ENCODE data around the gene C6orf136. TPM values are rescaled to one million over a fixed set of nuclear protein-coding genes. Genes with fewer than 3 reads are reported as not detected.
"Not testable (repeated sequence)": the region's sequence is repeated elsewhere in the genome, so short reads cannot be mapped to it uniquely, and the experiment has no call there.

Gene C6orf136
- total RNA-seq, 1 donor from 2014 or later = 15.5 TPM

GRCh38 chr6:30657922-30658321, 11.0 kb downstream of the C6orf136 start:
- not testable (repeated sequence) for DNase-seq

GRCh38 chr6:30664994-30665767, 18.2 kb downstream of the C6orf136 start:
- no peak for DNase-seq

- DNase-seq = not testable (repeated sequence)
These were observed 19.4 kb downstream of the C6orf136 start for GRCh38 chr6:30666300-30666699.

- no peak for DNase-seq
These were observed 24.0 kb downstream of the C6orf136 start for GRCh38 chr6:30670760-30671527.

- peak; percentile 99 for DNase-seq
These were observed 25.7 kb downstream of the C6orf136 start, which contains the start of gene DHX16 for GRCh38 chr6:30672445-30673253. TSS of gene DHX16 (minus strand) at chr6:30673006. CDS start at chr6:30672841, 165 bp downstream.

- DNase-seq = no peak
These were observed 29.8 kb downstream of the C6orf136 start for GRCh38 chr6:30676660-30677285.

GRCh38 chr6:30678964-30679726, 32.2 kb downstream of the C6orf136 start:
- DNase-seq = peak; percentile 89

- no peak for DNase-seq
These were observed 33.0 kb downstream of the C6orf136 start for GRCh38 chr6:30679765-30680535.

GRCh38 chr6:30681766-30682142, 34.8 kb downstream of the C6orf136 start:
- no peak for DNase-seq

- DNase-seq = peak; percentile 50
These were observed 35.5 kb downstream of the C6orf136 start for GRCh38 chr6:30682143-30683117.

- peak; percentile 26 for DNase-seq
These were observed 36.4 kb downstream of the C6orf136 start for GRCh38 chr6:30683183-30683979.

GRCh38 chr6:30683980-30684338, 37.0 kb downstream of the C6orf136 start:
- DNase-seq = no peak

- no peak for DNase-seq
These were observed 37.6 kb downstream of the C6orf136 start for GRCh38 chr6:30684386-30685156.

- no peak for DNase-seq
These were observed 38.5 kb downstream of the C6orf136 start for GRCh38 chr6:30685157-30686008.

GRCh38 chr6:30686009-30686907, 39.3 kb downstream of the C6orf136 start, which contains the start of gene PPP1R18:
TSS of gene PPP1R18 (minus strand) at chr6:30686645. CDS start at chr6:30686018, 627 bp downstream.
- peak; percentile 83 for DNase-seq

All from tongue (tissue), 2 donors.